HCT116 (cell line): ENCODE results near the gene SLC8A1. TPM values are rescaled to one million over a fixed set of nuclear protein-coding genes. Genes with fewer than 3 reads are reported as not detected.

Source experiments
- ATAC-seq: fragments of 200-7000 bp; cut with Tn5 transposase; 2 replicates; pipeline ENCODE4 v1.9.1; 2020; ENCODE audit warnings: mild to moderate bottlenecking, moderate library complexity
- BruUV-seq: library from RNA; stranded (reverse); fragments of 400-500 nt; replicated peaks from 2 replicates; lab custom pipeline; 2021; lab: Mats Ljungman, UMichigan
- CTCF ChIA-PET: fragments of 300-600 bp; sonication (Branson Sonifier 250); formaldehyde crosslinking; loops from one replicate; lab custom pipeline; 2021; ENCODE audit warnings: antibody characterized with exemption; lab: Charles Lee
- POLR2A ChIA-PET: fragments of 300-600, 350-600 bp; sonication (Branson Sonifier 250); formaldehyde crosslinking; loops from one replicate; lab custom pipeline; 2021; ENCODE audit warnings: antibody characterized with exemption; lab: Charles Lee
- RAD21 ChIA-PET, 2 experiments: fragments of 300-600 bp; sonication (Branson Sonifier 250); formaldehyde crosslinking; loops; one replicate each; lab custom pipeline; 2023; ENCODE audit warnings: low total read pairs in 2 of 2; ENCODE audit not compliant: uncharacterized antibody in 2 of 2, unreplicated experiment in 2 of 2, low non-redundant PET in 1 of 2; lab: Charles Lee
- DNase-seq: peaks from one replicate; pipeline ENCODE4 v3.0.0-alpha.2; 2010; ENCODE audit warnings: low read depth, low spot score
- H2AFZ ChIP-seq: fragments of 200-600 bp; shearing (Covaris generic), sonication (generic); 2 replicates; pipeline ENCODE4 v1.6.1; 2017; ENCODE audit warnings: low read depth, mixed run types, mixed read lengths, antibody characterized with exemption, low read length; ENCODE audit not compliant: poor library complexity, severe bottlenecking
- H3K27ac ChIP-seq: 2 replicates; pipeline ENCODE4 v1.5.1; 2012; ENCODE audit warnings: low read depth, low read length
- H3K27me3 ChIP-seq: fragments of 200-600 bp; sonication (generic); 2 replicates; pipeline ENCODE4 v1.6.1; 2016; ENCODE audit warnings: mixed run types, low read length, mixed read lengths; ENCODE audit not compliant: insufficient read depth
- H3K36me3 ChIP-seq, 2 experiments: fragments of 200-500 bp in 1 of 2; fragments of 200-600 bp in 1 of 2; sonication (Bioruptor generic) in 1 of 2; sonication (generic) in 1 of 2; 2 replicates each; pipeline versions ENCODE4 v1.5.1 to v1.6.1; 2014 to 2016; ENCODE audit warnings: low read length in 2 of 2, inconsistent platforms in 1 of 2, mixed read lengths in 1 of 2, mixed run types in 1 of 2; ENCODE audit not compliant: insufficient read depth in 2 of 2, control insufficient read depth in 1 of 2
- H3K4me1 ChIP-seq, 2 experiments: fragments of 200-600 bp in 1 of 2; sonication (generic) in 1 of 2; 2 replicates each; pipeline versions ENCODE4 v1.5.1 to v1.6.1; 2012 to 2017; ENCODE audit warnings: low read length in 2 of 2, inconsistent platforms in 1 of 2, mild to moderate bottlenecking in 1 of 2, mixed read lengths in 1 of 2, mixed run types in 1 of 2, moderate library complexity in 1 of 2; ENCODE audit not compliant: insufficient read depth in 2 of 2, control insufficient read depth in 1 of 2
- H3K4me2 ChIP-seq: fragments of 200-600 bp; sonication (generic); 2 replicates; pipeline ENCODE4 v1.6.1; 2017; ENCODE audit warnings: mixed run types, low read length, mixed read lengths
- H3K4me3 ChIP-seq, 2 experiments: fragments of 200-600 bp in 1 of 2; sonication (generic) in 1 of 2; replicated peaks in 1 of 2; 2 replicates each; pipeline ENCODE4 v1.5.1; 2011 to 2016; ENCODE audit warnings: low read length in 2 of 2, control low read depth in 1 of 2, low read depth in 1 of 2, mild to moderate bottlenecking in 1 of 2, mixed read lengths in 1 of 2, mixed run types in 1 of 2
- H3K79me2 ChIP-seq: fragments of 200-600 bp; sonication (generic); 2 replicates; pipeline ENCODE4 v1.6.1; 2017; ENCODE audit warnings: mild to moderate bottlenecking, mixed run types, low read length, moderate library complexity, mixed read lengths; ENCODE audit not compliant: insufficient read depth
- H3K9ac ChIP-seq: fragments of 200-600 bp; sonication (generic); 2 replicates; pipeline ENCODE4 v1.6.1; 2016; ENCODE audit warnings: low read length, mixed read lengths
- H3K9me2 ChIP-seq: fragments of 200-600 bp; sonication (generic), shearing (Covaris generic); 2 replicates; pipeline ENCODE4 v1.6.1; 2017; ENCODE audit warnings: mixed run types, mild to moderate bottlenecking, moderate library complexity; ENCODE audit not compliant: insufficient read depth
- H3K9me3 ChIP-seq, 2 experiments: fragments of 200-500 bp in 1 of 2; fragments of 200-600 bp in 1 of 2; sonication (Bioruptor generic) in 1 of 2; sonication (generic) in 1 of 2; 2 replicates each; pipeline ENCODE4 v1.6.1; 2014 to 2017; ENCODE audit warnings: low read length in 2 of 2, mixed read lengths in 2 of 2, inconsistent platforms in 1 of 2, low read depth in 1 of 2, mild to moderate bottlenecking in 1 of 2, mixed run types in 1 of 2, moderate library complexity in 1 of 2; ENCODE audit not compliant: control insufficient read depth in 1 of 2, insufficient read depth in 1 of 2
- H4K20me1 ChIP-seq: fragments of 200-600 bp; sonication (generic), shearing (Covaris generic); 2 replicates; pipeline ENCODE4 v1.6.1; 2017; ENCODE audit warnings: mixed run types, mild to moderate bottlenecking, moderate library complexity; ENCODE audit not compliant: insufficient read depth
- EGR1 ChIP-seq: IDR thresholded peaks from 2 replicates; pipeline ENCODE4 v1.6.1; 2012; ENCODE audit warnings: low read depth
- ELF1 ChIP-seq: IDR thresholded peaks from 2 replicates; pipeline ENCODE4 v1.6.1; 2012; ENCODE audit warnings: low read depth, borderline replicate concordance
- EZH2 ChIP-seq: fragments of 200-600 bp; sonication (generic); IDR thresholded peaks from 2 replicates; pipeline ENCODE4 v1.6.1; 2017; ENCODE audit warnings: antibody characterized with exemption, mixed run types
- EZH2phosphoT487 ChIP-seq: fragments of 200-600 bp; IDR thresholded peaks from 2 replicates; pipeline ENCODE4 v1.6.1; 2018; ENCODE audit warnings: antibody characterized with exemption, borderline replicate concordance
- JUND ChIP-seq: IDR thresholded peaks from 2 replicates; pipeline ENCODE4 v1.6.1; 2012
- POLR2A ChIP-seq: IDR thresholded peaks from 2 replicates; pipeline ENCODE4 v1.7.0; 2011; ENCODE audit warnings: borderline replicate concordance; ENCODE audit not compliant: insufficient read depth, insufficient read length; ENCODE audit errors: extremely low read depth
- POLR2AphosphoS5 ChIP-seq: IDR thresholded peaks from 2 replicates; pipeline ENCODE4 v1.6.1; 2011; ENCODE audit warnings: mild to moderate bottlenecking, low read depth, low read length, moderate library complexity
- SIN3A ChIP-seq: IDR thresholded peaks from 2 replicates; pipeline ENCODE4 v1.6.1; 2012; ENCODE audit warnings: low read depth
- SP1 ChIP-seq: IDR thresholded peaks from 2 replicates; pipeline ENCODE4 v1.6.1; 2012; ENCODE audit warnings: low read depth
- SRF ChIP-seq: IDR thresholded peaks from 2 replicates; pipeline ENCODE4 v1.6.1; 2012; ENCODE audit warnings: low read depth
- TCF7L2 ChIP-seq: IDR thresholded peaks from 2 replicates; pipeline ENCODE4 v1.7.0; 2011; ENCODE audit warnings: borderline replicate concordance, inconsistent platforms; ENCODE audit not compliant: insufficient read depth, insufficient read length; ENCODE audit errors: extremely low read depth
- YY1 ChIP-seq: IDR thresholded peaks from 2 replicates; pipeline ENCODE4 v1.6.1; 2011; ENCODE audit warnings: low read length, low read depth, moderate library complexity, mild to moderate bottlenecking; ENCODE audit not compliant: insufficient replicate concordance; ENCODE audit errors: extremely low read depth
- ZFX ChIP-seq: fragments of 450-650 bp; IDR thresholded peaks from 2 replicates; pipeline ENCODE4 v1.6.1; 2017
- ZNF274 ChIP-seq: fragments of 200-500 bp; sonication (Bioruptor generic); IDR thresholded peaks from 2 replicates; pipeline ENCODE4 v1.6.1; 2014; ENCODE audit warnings: mild to moderate bottlenecking, low read depth, low read length, inconsistent platforms
- intact Hi-C: fragments of 100-400 bp; cut with micrococcal nuclease; formaldehyde crosslinking; loops from 2 replicates; pipeline ENCODE4 v1.10.0; 2022
- total RNA-seq: library from RNA; stranded (reverse); gene quantifications from one replicate; pipeline ENCODE4 v1.2.1, GENCODE V29; 2021; ENCODE audit not compliant: unreplicated experiment
- TF ChIP-seq, protein P1 (sequence below): IDR thresholded peaks from 2 replicates; pipeline ENCODE4 v1.6.1; 2012
- TF ChIP-seq, protein P2 (sequence below), 3 experiments: fragments of 200-600 bp in 1 of 3; sonication (generic) in 1 of 3; IDR thresholded peaks in 2 of 3; conservative IDR thresholded peaks in 1 of 3; 2 replicates each; pipeline ENCODE4 v1.5.1; 2012 to 2017; ENCODE audit warnings: low read depth in 2 of 3, low read length in 2 of 3, antibody characterized with exemption in 1 of 3, borderline replicate concordance in 1 of 3, control low read depth in 1 of 3, mild to moderate bottlenecking in 1 of 3, mixed read lengths in 1 of 3, mixed run types in 1 of 3, moderate library complexity in 1 of 3; ENCODE audit not compliant: insufficient read depth in 1 of 3
- TF ChIP-seq, protein P3 (sequence below): IDR thresholded peaks from 2 replicates; pipeline ENCODE4 v1.6.1; 2011; ENCODE audit warnings: mild to moderate bottlenecking, low read length, moderate library complexity; ENCODE audit not compliant: insufficient replicate concordance; ENCODE audit errors: extremely low read depth
- TF ChIP-seq, protein P4 (sequence below): IDR thresholded peaks from 2 replicates; pipeline ENCODE4 v1.6.1; 2012

Gene SLC8A1
- total RNA-seq, 1 experiment from 2014 or later = 0.07 TPM

GRCh38 chr2:40120957-40121356 lies 330.9 kb downstream of the SLC8A1 start:
- TF ChIP-seq, protein P1, sequence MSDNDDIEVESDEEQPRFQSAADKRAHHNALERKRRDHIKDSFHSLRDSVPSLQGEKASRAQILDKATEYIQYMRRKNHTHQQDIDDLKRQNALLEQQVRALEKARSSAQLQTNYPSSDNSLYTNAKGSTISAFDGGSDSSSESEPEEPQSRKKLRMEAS = no peak
- TF ChIP-seq POLR2AphosphoS5 = no peak
- TF ChIP-seq, protein P2, sequence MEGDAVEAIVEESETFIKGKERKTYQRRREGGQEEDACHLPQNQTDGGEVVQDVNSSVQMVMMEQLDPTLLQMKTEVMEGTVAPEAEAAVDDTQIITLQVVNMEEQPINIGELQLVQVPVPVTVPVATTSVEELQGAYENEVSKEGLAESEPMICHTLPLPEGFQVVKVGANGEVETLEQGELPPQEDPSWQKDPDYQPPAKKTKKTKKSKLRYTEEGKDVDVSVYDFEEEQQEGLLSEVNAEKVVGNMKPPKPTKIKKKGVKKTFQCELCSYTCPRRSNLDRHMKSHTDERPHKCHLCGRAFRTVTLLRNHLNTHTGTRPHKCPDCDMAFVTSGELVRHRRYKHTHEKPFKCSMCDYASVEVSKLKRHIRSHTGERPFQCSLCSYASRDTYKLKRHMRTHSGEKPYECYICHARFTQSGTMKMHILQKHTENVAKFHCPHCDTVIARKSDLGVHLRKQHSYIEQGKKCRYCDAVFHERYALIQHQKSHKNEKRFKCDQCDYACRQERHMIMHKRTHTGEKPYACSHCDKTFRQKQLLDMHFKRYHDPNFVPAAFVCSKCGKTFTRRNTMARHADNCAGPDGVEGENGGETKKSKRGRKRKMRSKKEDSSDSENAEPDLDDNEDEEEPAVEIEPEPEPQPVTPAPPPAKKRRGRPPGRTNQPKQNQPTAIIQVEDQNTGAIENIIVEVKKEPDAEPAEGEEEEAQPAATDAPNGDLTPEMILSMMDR (IDR thresholded peaks at IDR 0.05 in 2 of 3, conservative IDR thresholded peaks at IDR 0.05 in 1 of 3; ENCODE audit: borderline replicate concordance in 1 of 3, insufficient read depth in 1 of 3, low read depth in 2 of 3, low read length in 2 of 3) = no peak
- TF ChIP-seq ZNF274 = no peak
- TF ChIP-seq YY1 = no peak
- TF ChIP-seq EGR1 = no peak
- no peak for TF ChIP-seq ZFX
- no peak for TF ChIP-seq EZH2phosphoT487
- no peak for TF ChIP-seq SIN3A
- TF ChIP-seq JUND = no peak
- TF ChIP-seq ELF1 = no peak
- TF ChIP-seq, protein P3, sequence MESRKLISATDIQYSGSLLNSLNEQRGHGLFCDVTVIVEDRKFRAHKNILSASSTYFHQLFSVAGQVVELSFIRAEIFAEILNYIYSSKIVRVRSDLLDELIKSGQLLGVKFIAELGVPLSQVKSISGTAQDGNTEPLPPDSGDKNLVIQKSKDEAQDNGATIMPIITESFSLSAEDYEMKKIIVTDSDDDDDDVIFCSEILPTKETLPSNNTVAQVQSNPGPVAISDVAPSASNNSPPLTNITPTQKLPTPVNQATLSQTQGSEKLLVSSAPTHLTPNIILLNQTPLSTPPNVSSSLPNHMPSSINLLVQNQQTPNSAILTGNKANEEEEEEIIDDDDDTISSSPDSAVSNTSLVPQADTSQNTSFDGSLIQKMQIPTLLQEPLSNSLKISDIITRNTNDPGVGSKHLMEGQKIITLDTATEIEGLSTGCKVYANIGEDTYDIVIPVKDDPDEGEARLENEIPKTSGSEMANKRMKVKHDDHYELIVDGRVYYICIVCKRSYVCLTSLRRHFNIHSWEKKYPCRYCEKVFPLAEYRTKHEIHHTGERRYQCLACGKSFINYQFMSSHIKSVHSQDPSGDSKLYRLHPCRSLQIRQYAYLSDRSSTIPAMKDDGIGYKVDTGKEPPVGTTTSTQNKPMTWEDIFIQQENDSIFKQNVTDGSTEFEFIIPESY = no peak
- no peak for TF ChIP-seq POLR2A
- TF ChIP-seq SP1 = no peak
- no peak for TF ChIP-seq EZH2
- TF ChIP-seq, protein P4, sequence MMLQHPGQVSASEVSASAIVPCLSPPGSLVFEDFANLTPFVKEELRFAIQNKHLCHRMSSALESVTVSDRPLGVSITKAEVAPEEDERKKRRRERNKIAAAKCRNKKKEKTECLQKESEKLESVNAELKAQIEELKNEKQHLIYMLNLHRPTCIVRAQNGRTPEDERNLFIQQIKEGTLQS = no peak
- TF ChIP-seq TCF7L2 = no peak
- TF ChIP-seq SRF = no peak
- Histone ChIP-seq H3K79me2 (no peaks in the 10 kb centered on the region), H3K36me3 (no peaks in the 10 kb centered on the region), H3K9me3 (no peaks in the 10 kb centered on the region), H3K27me3 (peaks cover 45% of the 10 kb centered on the region), H3K9ac (no peak overlapping the region), H4K20me1 (no peaks in the 10 kb centered on the region), H3K4me3 (no peak overlapping the region), H2AFZ (no peak overlapping the region), H3K4me1 (no peaks in the 10 kb centered on the region), H3K27ac (no peak overlapping the region), H3K4me2 (no peak overlapping the region), H3K9me2 (no peaks in the 10 kb centered on the region)
- intact Hi-C loops = no loop called here
- POLR2A ChIA-PET = no interaction called here
- RAD21 ChIA-PET = no interaction called here
- no peak for DNase-seq
- no TSS peak for BruUV-seq
- CTCF ChIA-PET = no interaction called here
- no peak for ATAC-seq
